HEK293 (cell line): Measurements from ENCODE around the gene TIMP4.

Source experiments
- CTCF ChIA-PET: fragments of 350-600 bp; formaldehyde crosslinking; extraction: SDS; loops from one replicate; lab custom pipeline; 2021; ENCODE audit warnings: antibody characterized with exemption; lab: Yijun Ruan, JAX
- POLR2A ChIA-PET: fragments of 300-600 bp; formaldehyde crosslinking; extraction: SDS; loops from one replicate; lab custom pipeline; 2020; ENCODE audit warnings: antibody characterized with exemption, inconsistent platforms; lab: Yijun Ruan, JAX
- H3K27ac ChIP-seq: fragments of 200-500 bp; sonication (Bioruptor generic); 2 replicates; pipeline ENCODE4 v1.5.1; 2014; ENCODE audit warnings: low read depth, low read length, control low read depth, inconsistent platforms; ENCODE audit errors: extremely low read depth
- H3K36me3 ChIP-seq, 2 experiments: fragments of 200-500 bp in 1 of 2; sonication (Bioruptor generic) in 1 of 2; 1 replicate in 1 of 2; 2 replicates in 1 of 2; pipeline ENCODE4 v1.5.1; 2014 to 2017; ENCODE audit warnings: inconsistent platforms in 2 of 2, low read length in 2 of 2; ENCODE audit not compliant: control insufficient read depth in 2 of 2, insufficient read depth in 1 of 2
- H3K4me1 ChIP-seq: fragments of 200-500 bp; sonication (Bioruptor generic); 2 replicates; pipeline ENCODE4 v1.5.1; 2014; ENCODE audit warnings: mild to moderate bottlenecking, low read length, inconsistent platforms; ENCODE audit not compliant: control insufficient read depth, insufficient read depth
- H3K4me3 ChIP-seq: 2 replicates; pipeline ENCODE4 v1.5.1; 2011; ENCODE audit warnings: low read depth, mild to moderate bottlenecking, control low read depth, low read length, moderate library complexity
- H3K9me3 ChIP-seq: fragments of 200-500 bp; sonication (Bioruptor generic); 2 replicates; pipeline ENCODE4 v1.5.1; 2014; ENCODE audit warnings: low read depth, low read length, inconsistent platforms; ENCODE audit not compliant: control insufficient read depth, insufficient read depth
- EGR2 ChIP-seq: fragments of 450-650 bp; formaldehyde crosslinking; IDR thresholded peaks from 2 replicates; pipeline ENCODE4 v1.5.1; 2016; ENCODE audit warnings: low read depth, missing biosample characterization, missing genetic modification characterization
- KLF7 ChIP-seq: fragments of 450-650 bp; formaldehyde crosslinking; IDR thresholded peaks from 2 replicates; pipeline ENCODE4 v1.5.1; 2016; ENCODE audit warnings: missing biosample characterization, missing genetic modification characterization, borderline replicate concordance
- PRDM1 ChIP-seq: fragments of 450-650 bp; formaldehyde crosslinking; IDR thresholded peaks from 2 replicates; pipeline ENCODE4; 2016; ENCODE audit warnings: missing biosample characterization, missing genetic modification characterization
- SP2 ChIP-seq: fragments of 450-650 bp; formaldehyde crosslinking; IDR thresholded peaks from 2 replicates; pipeline ENCODE4 v1.5.1; 2016; ENCODE audit warnings: missing biosample characterization, missing genetic modification characterization
- YY1 ChIP-seq: fragments of 450-650 bp; formaldehyde crosslinking; IDR thresholded peaks from 2 replicates; pipeline ENCODE4 v1.5.1; 2018; ENCODE audit warnings: missing biosample characterization, missing genetic modification characterization
- YY2 ChIP-seq: fragments of 450-650 bp; formaldehyde crosslinking; IDR thresholded peaks from 2 replicates; pipeline ENCODE4 v1.5.1; 2016; ENCODE audit warnings: missing biosample characterization, missing genetic modification characterization
- ZBTB17 ChIP-seq: fragments of 450-650 bp; formaldehyde crosslinking; IDR thresholded peaks from 2 replicates; pipeline ENCODE4 v1.5.1; 2016; ENCODE audit warnings: missing biosample characterization, missing genetic modification characterization
- ZFP41 ChIP-seq: fragments of 450-650 bp; formaldehyde crosslinking; IDR thresholded peaks from 2 replicates; pipeline ENCODE4 v1.5.1; 2016; ENCODE audit warnings: missing biosample characterization, missing genetic modification characterization, borderline replicate concordance
- ZNF350 ChIP-seq: fragments of 450-650 bp; formaldehyde crosslinking; IDR thresholded peaks from 2 replicates; pipeline ENCODE4 v1.5.0; 2017; ENCODE audit warnings: missing biosample characterization, mild to moderate bottlenecking, missing genetic modification characterization
- ZNF473 ChIP-seq: fragments of 450-650 bp; formaldehyde crosslinking; IDR thresholded peaks from 2 replicates; pipeline ENCODE4 v1.5.1; 2017; ENCODE audit warnings: missing biosample characterization, missing genetic modification characterization
- ZNF548 ChIP-seq: fragments of 450-650 bp; formaldehyde crosslinking; IDR thresholded peaks from 2 replicates; pipeline ENCODE4 v1.5.1; 2016; ENCODE audit warnings: missing biosample characterization, missing genetic modification characterization
- ZNF555 ChIP-seq: fragments of 450-650 bp; formaldehyde crosslinking; conservative IDR thresholded peaks from 2 replicates; pipeline ENCODE4 v1.5.1; 2017; ENCODE audit warnings: missing biosample characterization, mild to moderate bottlenecking, missing genetic modification characterization, inconsistent platforms
- ZNF600 ChIP-seq: fragments of 450-650 bp; formaldehyde crosslinking; IDR thresholded peaks from 2 replicates; pipeline ENCODE4 v1.5.1; 2016; ENCODE audit warnings: missing biosample characterization, missing genetic modification characterization
- ZNF621 ChIP-seq: fragments of 450-650 bp; formaldehyde crosslinking; IDR thresholded peaks from 2 replicates; pipeline ENCODE4 v1.5.1; 2017; ENCODE audit warnings: missing biosample characterization, missing genetic modification characterization
- ZNF654 ChIP-seq: fragments of 450-650 bp; formaldehyde crosslinking; IDR thresholded peaks from 2 replicates; pipeline ENCODE4 v1.5.1; 2016; ENCODE audit warnings: low read depth, missing biosample characterization, missing genetic modification characterization
- ZNF747 ChIP-seq: fragments of 450-650 bp; formaldehyde crosslinking; IDR thresholded peaks from 2 replicates; pipeline ENCODE4 v1.5.1; 2016; ENCODE audit warnings: missing biosample characterization, missing genetic modification characterization
- ZSCAN16 ChIP-seq: fragments of 450-650 bp; formaldehyde crosslinking; IDR thresholded peaks from 2 replicates; pipeline ENCODE4 v1.5.1; 2016; ENCODE audit warnings: missing biosample characterization, missing genetic modification characterization
- ZSCAN23 ChIP-seq: fragments of 450-650 bp; formaldehyde crosslinking; IDR thresholded peaks from 2 replicates; pipeline ENCODE4 v1.5.1; 2016; ENCODE audit warnings: missing biosample characterization, missing genetic modification characterization
- TF ChIP-seq, protein P1 (sequence below): fragments of 450-650 bp; formaldehyde crosslinking; IDR thresholded peaks from 2 replicates; pipeline ENCODE4 v1.5.1; 2017; ENCODE audit warnings: missing biosample characterization, missing genetic modification characterization
- TF ChIP-seq, protein P2 (sequence below): fragments of 450-650 bp; formaldehyde crosslinking; IDR thresholded peaks from 2 replicates; pipeline ENCODE4 v1.5.1; 2017; ENCODE audit warnings: missing biosample characterization, missing genetic modification characterization
- TF ChIP-seq, protein P3 (sequence below): fragments of 450-650 bp; formaldehyde crosslinking; conservative IDR thresholded peaks from 2 replicates; pipeline ENCODE4 v1.5.1; 2016; ENCODE audit warnings: low read depth, missing biosample characterization, missing genetic modification characterization
- TF ChIP-seq, protein P4 (sequence below): fragments of 450-650 bp; formaldehyde crosslinking; IDR thresholded peaks from 2 replicates; pipeline ENCODE4 v1.5.1; 2016; ENCODE audit warnings: missing biosample characterization, missing genetic modification characterization, borderline replicate concordance

The TIMP4 gene

DNA sequence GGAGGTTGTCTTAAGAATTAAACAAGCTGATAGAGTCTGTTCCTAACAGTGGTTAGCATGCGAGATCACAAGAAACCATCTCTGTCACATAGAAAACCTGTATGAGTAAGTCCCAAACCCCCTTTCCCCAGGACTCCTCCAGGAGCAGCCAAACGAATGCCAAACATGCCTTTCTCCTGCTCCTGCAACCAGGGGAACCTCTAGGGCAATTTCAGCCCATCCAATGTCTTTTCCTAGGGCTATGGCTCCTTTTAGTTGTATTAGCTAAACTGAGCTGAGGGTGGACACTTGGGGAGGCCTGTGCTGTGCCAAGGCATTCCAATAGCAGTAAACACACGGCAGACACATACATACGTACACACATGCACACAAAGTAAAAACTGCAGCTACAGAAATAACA, 36.5 kb upstream of the TIMP4 start:
- no peak overlapping the region for H3K4me3 ChIP-seq
- no peak overlapping the region for H3K27ac ChIP-seq
- no peaks in the 10 kb centered on the region for H3K9me3 ChIP-seq
- POLR2A ChIA-PET = no interaction called here
- H3K36me3 ChIP-seq = no peaks in the 10 kb centered on the region
- TF ChIP-seq, protein P1, sequence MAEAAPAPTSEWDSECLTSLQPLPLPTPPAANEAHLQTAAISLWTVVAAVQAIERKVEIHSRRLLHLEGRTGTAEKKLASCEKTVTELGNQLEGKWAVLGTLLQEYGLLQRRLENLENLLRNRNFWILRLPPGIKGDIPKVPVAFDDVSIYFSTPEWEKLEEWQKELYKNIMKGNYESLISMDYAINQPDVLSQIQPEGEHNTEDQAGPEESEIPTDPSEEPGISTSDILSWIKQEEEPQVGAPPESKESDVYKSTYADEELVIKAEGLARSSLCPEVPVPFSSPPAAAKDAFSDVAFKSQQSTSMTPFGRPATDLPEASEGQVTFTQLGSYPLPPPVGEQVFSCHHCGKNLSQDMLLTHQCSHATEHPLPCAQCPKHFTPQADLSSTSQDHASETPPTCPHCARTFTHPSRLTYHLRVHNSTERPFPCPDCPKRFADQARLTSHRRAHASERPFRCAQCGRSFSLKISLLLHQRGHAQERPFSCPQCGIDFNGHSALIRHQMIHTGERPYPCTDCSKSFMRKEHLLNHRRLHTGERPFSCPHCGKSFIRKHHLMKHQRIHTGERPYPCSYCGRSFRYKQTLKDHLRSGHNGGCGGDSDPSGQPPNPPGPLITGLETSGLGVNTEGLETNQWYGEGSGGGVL = no peak
- TF ChIP-seq ZNF600 (tag by site-specific recombination) = no peak
- no peak for TF ChIP-seq ZNF621
- no peak for TF ChIP-seq EGR2 (tag by site-specific recombination)
- TF ChIP-seq ZNF555 (tag by site-specific recombination) = no peak
- TF ChIP-seq YY1 (tag by site-specific recombination) = no peak
- TF ChIP-seq, protein P2, sequence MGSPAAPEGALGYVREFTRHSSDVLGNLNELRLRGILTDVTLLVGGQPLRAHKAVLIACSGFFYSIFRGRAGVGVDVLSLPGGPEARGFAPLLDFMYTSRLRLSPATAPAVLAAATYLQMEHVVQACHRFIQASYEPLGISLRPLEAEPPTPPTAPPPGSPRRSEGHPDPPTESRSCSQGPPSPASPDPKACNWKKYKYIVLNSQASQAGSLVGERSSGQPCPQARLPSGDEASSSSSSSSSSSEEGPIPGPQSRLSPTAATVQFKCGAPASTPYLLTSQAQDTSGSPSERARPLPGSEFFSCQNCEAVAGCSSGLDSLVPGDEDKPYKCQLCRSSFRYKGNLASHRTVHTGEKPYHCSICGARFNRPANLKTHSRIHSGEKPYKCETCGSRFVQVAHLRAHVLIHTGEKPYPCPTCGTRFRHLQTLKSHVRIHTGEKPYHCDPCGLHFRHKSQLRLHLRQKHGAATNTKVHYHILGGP (tag by site-specific recombination) = no peak
- TF ChIP-seq YY2 (tag by site-specific recombination) = no peak
- TF ChIP-seq ZFP41 (tag by site-specific recombination) = no peak
- TF ChIP-seq ZNF350 = no peak
- TF ChIP-seq ZNF548 (tag by site-specific recombination) = no peak
- TF ChIP-seq ZSCAN23 (tag by site-specific recombination) = no peak
- H3K4me1 ChIP-seq = peaks cover 9% of the 10 kb centered on the region
- CTCF ChIA-PET = interaction anchor here (1.0 to 1.8 kb wide), 3 partner anchors 14 to 60 kb away, joined by 3 to 4 read pairs (median 4); no protein-coding TSS in a partner anchor

DNA sequence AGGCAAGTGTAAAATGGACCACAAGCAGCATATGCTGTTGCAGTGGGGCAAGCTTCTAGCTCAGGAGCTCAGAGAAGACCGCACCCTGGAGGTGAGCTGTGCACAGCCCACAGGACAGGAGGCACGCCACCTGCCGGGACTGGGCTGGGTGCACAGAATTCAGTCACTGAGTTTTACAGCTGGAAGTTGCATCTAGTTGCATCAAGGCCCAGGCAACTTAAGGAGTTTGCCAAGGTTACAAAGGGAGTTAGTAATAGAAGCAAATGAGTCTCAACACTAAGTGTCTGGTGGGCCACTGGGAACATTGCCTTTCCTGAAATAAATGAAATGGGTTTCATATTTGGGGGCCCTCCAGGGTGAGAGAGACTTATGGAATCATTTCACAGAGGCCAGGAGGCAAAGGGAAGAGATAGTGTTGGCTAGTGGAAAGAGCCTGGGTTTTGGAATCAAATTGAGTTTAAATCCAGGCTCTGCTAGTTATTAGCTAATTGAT, 36.0 kb upstream of the TIMP4 start:
- Histone ChIP-seq H3K27ac (no peak overlapping the region), H3K9me3 (no peaks in the 10 kb centered on the region), H3K4me1 (peaks cover 9% of the 10 kb centered on the region), H3K4me3 (no peak overlapping the region), H3K36me3 (no peaks in the 10 kb centered on the region)
- ChIA-PET POLR2A (no interaction called here), CTCF (interaction anchor here (0.7 to 1.8 kb wide), 4 partner anchors 14 to 153 kb away, joined by 3 to 7 read pairs (median 4); no protein-coding TSS in a partner anchor)
- no peak for TF ChIP-seq ZNF473 (tag by site-specific recombination)
- 0 out of 2 replicates have a peak, but pooled peaks have one; percentile 9 for TF ChIP-seq ZBTB17
- no peak for TF ChIP-seq PRDM1 (tag by site-specific recombination)
- no peak for TF ChIP-seq ZSCAN16 (tag by site-specific recombination)
- no peak for TF ChIP-seq SP2 (tag by site-specific recombination)
- no peak for TF ChIP-seq YY1 (tag by site-specific recombination)
- TF ChIP-seq, protein P3, sequence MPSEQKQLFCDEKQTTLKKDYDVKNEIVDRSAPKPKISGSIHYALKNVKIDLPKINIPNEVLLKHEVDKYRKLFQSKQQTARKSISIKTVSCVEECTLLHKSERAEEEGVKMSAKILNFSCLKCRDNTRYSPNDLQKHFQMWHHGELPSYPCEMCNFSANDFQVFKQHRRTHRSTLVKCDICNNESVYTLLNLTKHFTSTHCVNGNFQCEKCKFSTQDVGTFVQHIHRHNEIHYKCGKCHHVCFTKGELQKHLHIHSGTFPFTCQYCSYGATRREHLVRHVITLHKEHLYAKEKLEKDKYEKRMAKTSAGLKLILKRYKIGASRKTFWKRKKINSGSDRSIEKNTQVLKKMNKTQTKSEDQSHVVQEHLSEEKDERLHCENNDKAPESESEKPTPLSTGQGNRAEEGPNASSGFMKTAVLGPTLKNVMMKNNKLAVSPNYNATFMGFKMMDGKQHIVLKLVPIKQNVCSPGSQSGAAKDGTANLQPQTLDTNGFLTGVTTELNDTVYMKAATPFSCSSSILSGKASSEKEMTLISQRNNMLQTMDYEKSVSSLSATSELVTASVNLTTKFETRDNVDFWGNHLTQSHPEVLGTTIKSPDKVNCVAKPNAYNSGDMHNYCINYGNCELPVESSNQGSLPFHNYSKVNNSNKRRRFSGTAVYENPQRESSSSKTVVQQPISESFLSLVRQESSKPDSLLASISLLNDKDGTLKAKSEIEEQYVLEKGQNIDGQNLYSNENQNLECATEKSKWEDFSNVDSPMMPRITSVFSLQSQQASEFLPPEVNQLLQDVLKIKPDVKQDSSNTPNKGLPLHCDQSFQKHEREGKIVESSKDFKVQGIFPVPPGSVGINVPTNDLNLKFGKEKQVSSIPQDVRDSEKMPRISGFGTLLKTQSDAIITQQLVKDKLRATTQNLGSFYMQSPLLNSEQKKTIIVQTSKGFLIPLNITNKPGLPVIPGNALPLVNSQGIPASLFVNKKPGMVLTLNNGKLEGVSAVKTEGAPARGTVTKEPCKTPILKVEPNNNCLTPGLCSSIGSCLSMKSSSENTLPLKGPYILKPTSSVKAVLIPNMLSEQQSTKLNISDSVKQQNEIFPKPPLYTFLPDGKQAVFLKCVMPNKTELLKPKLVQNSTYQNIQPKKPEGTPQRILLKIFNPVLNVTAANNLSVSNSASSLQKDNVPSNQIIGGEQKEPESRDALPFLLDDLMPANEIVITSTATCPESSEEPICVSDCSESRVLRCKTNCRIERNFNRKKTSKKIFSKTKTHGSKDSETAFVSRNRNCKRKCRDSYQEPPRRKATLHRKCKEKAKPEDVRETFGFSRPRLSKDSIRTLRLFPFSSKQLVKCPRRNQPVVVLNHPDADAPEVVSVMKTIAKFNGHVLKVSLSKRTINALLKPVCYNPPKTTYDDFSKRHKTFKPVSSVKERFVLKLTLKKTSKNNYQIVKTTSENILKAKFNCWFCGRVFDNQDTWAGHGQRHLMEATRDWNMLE (tag by site-specific recombination) = no peak
- TF ChIP-seq KLF7 (tag by site-specific recombination) = no peak
- TF ChIP-seq, protein P4, sequence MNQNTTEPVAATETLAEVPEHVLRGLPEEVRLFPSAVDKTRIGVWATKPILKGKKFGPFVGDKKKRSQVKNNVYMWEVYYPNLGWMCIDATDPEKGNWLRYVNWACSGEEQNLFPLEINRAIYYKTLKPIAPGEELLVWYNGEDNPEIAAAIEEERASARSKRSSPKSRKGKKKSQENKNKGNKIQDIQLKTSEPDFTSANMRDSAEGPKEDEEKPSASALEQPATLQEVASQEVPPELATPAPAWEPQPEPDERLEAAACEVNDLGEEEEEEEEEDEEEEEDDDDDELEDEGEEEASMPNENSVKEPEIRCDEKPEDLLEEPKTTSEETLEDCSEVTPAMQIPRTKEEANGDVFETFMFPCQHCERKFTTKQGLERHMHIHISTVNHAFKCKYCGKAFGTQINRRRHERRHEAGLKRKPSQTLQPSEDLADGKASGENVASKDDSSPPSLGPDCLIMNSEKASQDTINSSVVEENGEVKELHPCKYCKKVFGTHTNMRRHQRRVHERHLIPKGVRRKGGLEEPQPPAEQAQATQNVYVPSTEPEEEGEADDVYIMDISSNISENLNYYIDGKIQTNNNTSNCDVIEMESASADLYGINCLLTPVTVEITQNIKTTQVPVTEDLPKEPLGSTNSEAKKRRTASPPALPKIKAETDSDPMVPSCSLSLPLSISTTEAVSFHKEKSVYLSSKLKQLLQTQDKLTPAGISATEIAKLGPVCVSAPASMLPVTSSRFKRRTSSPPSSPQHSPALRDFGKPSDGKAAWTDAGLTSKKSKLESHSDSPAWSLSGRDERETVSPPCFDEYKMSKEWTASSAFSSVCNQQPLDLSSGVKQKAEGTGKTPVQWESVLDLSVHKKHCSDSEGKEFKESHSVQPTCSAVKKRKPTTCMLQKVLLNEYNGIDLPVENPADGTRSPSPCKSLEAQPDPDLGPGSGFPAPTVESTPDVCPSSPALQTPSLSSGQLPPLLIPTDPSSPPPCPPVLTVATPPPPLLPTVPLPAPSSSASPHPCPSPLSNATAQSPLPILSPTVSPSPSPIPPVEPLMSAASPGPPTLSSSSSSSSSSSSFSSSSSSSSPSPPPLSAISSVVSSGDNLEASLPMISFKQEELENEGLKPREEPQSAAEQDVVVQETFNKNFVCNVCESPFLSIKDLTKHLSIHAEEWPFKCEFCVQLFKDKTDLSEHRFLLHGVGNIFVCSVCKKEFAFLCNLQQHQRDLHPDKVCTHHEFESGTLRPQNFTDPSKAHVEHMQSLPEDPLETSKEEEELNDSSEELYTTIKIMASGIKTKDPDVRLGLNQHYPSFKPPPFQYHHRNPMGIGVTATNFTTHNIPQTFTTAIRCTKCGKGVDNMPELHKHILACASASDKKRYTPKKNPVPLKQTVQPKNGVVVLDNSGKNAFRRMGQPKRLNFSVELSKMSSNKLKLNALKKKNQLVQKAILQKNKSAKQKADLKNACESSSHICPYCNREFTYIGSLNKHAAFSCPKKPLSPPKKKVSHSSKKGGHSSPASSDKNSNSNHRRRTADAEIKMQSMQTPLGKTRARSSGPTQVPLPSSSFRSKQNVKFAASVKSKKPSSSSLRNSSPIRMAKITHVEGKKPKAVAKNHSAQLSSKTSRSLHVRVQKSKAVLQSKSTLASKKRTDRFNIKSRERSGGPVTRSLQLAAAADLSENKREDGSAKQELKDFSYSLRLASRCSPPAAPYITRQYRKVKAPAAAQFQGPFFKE = no peak
- no peak for TF ChIP-seq ZNF747 (tag by site-specific recombination)
- no peak; the same call in 1 of the 2 replicates for TF ChIP-seq ZNF654
